ENCODE results near the gene MVP. TPM values are rescaled to one million over a fixed set of nuclear protein-coding genes. Genes with fewer than 3 reads are reported as not detected.

MVP gene
- total RNA-seq, 3 donors from 2014 or later = 307 to 552 (median 529) TPM

GRCh38 chr16:29860218-29860617 is 40.0 kb downstream of the MVP start:
- Histone ChIP-seq H3K4me3 (no peak overlapping the region), H3K36me3 (ENCODE audit: low read depth) (peaks cover 7% of the 10 kb centered on the region), H3K4me1 (ENCODE audit: low read depth) (peaks cover 18% of the 10 kb centered on the region), H3K9me3 (no peaks in the 10 kb centered on the region)
- TF ChIP-seq, protein P1, sequence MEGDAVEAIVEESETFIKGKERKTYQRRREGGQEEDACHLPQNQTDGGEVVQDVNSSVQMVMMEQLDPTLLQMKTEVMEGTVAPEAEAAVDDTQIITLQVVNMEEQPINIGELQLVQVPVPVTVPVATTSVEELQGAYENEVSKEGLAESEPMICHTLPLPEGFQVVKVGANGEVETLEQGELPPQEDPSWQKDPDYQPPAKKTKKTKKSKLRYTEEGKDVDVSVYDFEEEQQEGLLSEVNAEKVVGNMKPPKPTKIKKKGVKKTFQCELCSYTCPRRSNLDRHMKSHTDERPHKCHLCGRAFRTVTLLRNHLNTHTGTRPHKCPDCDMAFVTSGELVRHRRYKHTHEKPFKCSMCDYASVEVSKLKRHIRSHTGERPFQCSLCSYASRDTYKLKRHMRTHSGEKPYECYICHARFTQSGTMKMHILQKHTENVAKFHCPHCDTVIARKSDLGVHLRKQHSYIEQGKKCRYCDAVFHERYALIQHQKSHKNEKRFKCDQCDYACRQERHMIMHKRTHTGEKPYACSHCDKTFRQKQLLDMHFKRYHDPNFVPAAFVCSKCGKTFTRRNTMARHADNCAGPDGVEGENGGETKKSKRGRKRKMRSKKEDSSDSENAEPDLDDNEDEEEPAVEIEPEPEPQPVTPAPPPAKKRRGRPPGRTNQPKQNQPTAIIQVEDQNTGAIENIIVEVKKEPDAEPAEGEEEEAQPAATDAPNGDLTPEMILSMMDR (IDR thresholded peaks at IDR 0.05) = no peak
- ATAC-seq = no peak
- DNase-seq = no peak
- intact Hi-C loops (cut with DNase I, micrococcal nuclease) = no loop called here

GRCh38 chr16:29862383-29862883 is 42.2 kb downstream of the MVP start:
- DNase-seq (peak in 1 of 3 donors; percentile 50), ATAC-seq (peak; percentile 30)
- TF ChIP-seq, protein P1 (IDR thresholded peaks at IDR 0.05) = no peak
- no peaks in the 10 kb centered on the region for H3K9me3 ChIP-seq
- H3K36me3 ChIP-seq (ENCODE audit: low read depth) = peaks cover 7% of the 10 kb centered on the region
- H3K4me3 ChIP-seq = peak overlapping the region; percentile 87
- intact Hi-C loops (cut with DNase I, micrococcal nuclease) = no loop called here
- peaks cover 18% of the 10 kb centered on the region for H3K4me1 ChIP-seq (ENCODE audit: low read depth)

GRCh38 chr16:29862884-29863668 is 42.8 kb downstream of the MVP start, which contains the start of gene CDIPT:
CDIPT (minus strand) TSS chr16:29863226; CDS start chr16:29862857, 369 bp downstream.
- Histone ChIP-seq H3K9me3 (no peaks in the 10 kb centered on the region), H3K4me3 (peak within 1 kb of the TSS; percentile 87), H3K4me1 (ENCODE audit: low read depth) (peaks cover 18% of the 10 kb centered on the region), H3K36me3 (ENCODE audit: low read depth) (peaks cover 7% of the 10 kb centered on the region)
- TF ChIP-seq, protein P1 (IDR thresholded peaks at IDR 0.05) = peak; percentile 38
- ATAC-seq = peak; percentile 96
- intact Hi-C loops (cut with DNase I, micrococcal nuclease) = no loop called here
- peak; percentile 91 to 94 (median 94) for DNase-seq

DNA sequence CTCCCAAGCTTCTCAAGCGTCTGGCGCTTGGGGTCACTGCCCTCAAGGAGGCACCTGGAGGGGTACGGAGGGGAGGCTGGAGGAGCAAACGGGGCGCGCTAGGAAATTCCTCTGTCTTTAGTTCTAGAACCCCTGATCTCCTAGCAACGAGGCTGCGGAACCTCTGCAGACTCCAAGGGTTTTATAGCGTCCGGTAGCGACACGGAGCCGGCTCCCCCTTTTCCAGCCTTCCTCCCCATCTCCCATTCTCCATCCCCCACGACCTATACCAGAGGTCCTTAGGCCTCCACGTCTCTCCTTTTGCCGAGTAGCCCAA is 43.4 kb downstream of the MVP start:
- Histone ChIP-seq H3K36me3 (ENCODE audit: low read depth) (peaks cover 7% of the 10 kb centered on the region), H3K9me3 (no peaks in the 10 kb centered on the region), H3K4me1 (ENCODE audit: low read depth) (peaks cover 18% of the 10 kb centered on the region), H3K4me3 (no peak overlapping the region)
- ATAC-seq = no peak
- no peak for DNase-seq
- TF ChIP-seq, protein P1 (IDR thresholded peaks at IDR 0.05) = no peak
- intact Hi-C loops (cut with DNase I, micrococcal nuclease) = no loop called here

DNA sequence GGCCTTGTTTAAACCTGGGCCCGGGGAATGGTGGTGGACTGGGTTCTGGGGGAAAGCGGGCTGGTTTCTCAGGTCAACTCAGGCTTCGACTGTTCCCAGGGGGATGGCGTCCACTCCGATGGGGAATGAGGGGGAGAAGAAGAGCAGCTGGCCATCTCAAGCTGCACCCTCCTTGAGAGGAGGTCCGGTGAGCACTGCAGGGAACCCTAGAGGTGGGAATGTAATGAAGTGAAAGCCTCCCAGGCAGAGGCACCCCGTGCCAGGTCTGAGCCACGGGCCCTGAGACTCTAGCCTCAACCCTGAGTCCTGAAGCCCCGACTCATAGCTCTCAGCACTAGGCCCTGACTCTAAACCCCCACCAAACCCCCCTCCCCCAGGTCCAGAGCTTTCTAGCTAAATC is 43.9 kb downstream of the MVP start:
- Histone ChIP-seq H3K4me1 (ENCODE audit: low read depth) (peaks cover 18% of the 10 kb centered on the region), H3K4me3 (no peak overlapping the region), H3K36me3 (ENCODE audit: low read depth) (peaks cover 2% of the 10 kb centered on the region), H3K9me3 (no peaks in the 10 kb centered on the region)
- intact Hi-C loops (cut with DNase I, micrococcal nuclease) = no loop called here
- TF ChIP-seq, protein P1 (IDR thresholded peaks at IDR 0.05) = no peak
- ATAC-seq = no peak
- no peak for DNase-seq
